ENCODE results near the gene NPC1L1.

NPC1L1 gene

GRCh38 chr7:44476313-44476712 lies 64.8 kb downstream of the NPC1L1 start:
- Histone ChIP-seq H3K27me3 (ENCODE audit: insufficient read depth, poor library complexity, severe bottlenecking) (no peaks in the 10 kb centered on the region), H3K27ac (replicated peaks) (no peak overlapping the region), H3K4me3 (replicated peaks; ENCODE audit: insufficient read depth, low read length) (no peak overlapping the region)
- TF ChIP-seq SPI1 (IDR thresholded peaks at IDR 0.05; ENCODE audit: borderline replicate concordance, low read depth): no peak
- no peak for TF ChIP-seq CTCF (IDR thresholded peaks at IDR 0.05; ENCODE audit: insufficient read depth, low read length)
- TF ChIP-seq, protein P1, sequence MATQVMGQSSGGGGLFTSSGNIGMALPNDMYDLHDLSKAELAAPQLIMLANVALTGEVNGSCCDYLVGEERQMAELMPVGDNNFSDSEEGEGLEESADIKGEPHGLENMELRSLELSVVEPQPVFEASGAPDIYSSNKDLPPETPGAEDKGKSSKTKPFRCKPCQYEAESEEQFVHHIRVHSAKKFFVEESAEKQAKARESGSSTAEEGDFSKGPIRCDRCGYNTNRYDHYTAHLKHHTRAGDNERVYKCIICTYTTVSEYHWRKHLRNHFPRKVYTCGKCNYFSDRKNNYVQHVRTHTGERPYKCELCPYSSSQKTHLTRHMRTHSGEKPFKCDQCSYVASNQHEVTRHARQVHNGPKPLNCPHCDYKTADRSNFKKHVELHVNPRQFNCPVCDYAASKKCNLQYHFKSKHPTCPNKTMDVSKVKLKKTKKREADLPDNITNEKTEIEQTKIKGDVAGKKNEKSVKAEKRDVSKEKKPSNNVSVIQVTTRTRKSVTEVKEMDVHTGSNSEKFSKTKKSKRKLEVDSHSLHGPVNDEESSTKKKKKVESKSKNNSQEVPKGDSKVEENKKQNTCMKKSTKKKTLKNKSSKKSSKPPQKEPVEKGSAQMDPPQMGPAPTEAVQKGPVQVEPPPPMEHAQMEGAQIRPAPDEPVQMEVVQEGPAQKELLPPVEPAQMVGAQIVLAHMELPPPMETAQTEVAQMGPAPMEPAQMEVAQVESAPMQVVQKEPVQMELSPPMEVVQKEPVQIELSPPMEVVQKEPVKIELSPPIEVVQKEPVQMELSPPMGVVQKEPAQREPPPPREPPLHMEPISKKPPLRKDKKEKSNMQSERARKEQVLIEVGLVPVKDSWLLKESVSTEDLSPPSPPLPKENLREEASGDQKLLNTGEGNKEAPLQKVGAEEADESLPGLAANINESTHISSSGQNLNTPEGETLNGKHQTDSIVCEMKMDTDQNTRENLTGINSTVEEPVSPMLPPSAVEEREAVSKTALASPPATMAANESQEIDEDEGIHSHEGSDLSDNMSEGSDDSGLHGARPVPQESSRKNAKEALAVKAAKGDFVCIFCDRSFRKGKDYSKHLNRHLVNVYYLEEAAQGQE (IDR thresholded peaks at IDR 0.05; ENCODE audit: insufficient replicate concordance, low read depth): no peak
- no peak for TF ChIP-seq POLR2AphosphoS5 (IDR thresholded peaks at IDR 0.05; ENCODE audit: low read depth)
- no peak for TF ChIP-seq GABPA (IDR thresholded peaks at IDR 0.05; ENCODE audit: low read depth)
- no peak for DNase-seq (ENCODE audit: low read depth in 1 of 2, low spot score in 1 of 2)

- DNase-seq (ENCODE audit: low read depth in 1 of 2, low spot score in 1 of 2): no peak
- H3K27me3 ChIP-seq (ENCODE audit: insufficient read depth, poor library complexity, severe bottlenecking): no peaks in the 10 kb centered on the region
- no peak overlapping the region for H3K4me3 ChIP-seq (replicated peaks; ENCODE audit: insufficient read depth, low read length)
- no peak overlapping the region for H3K27ac ChIP-seq (replicated peaks)
- TF ChIP-seq, protein P1 (IDR thresholded peaks at IDR 0.05; ENCODE audit: insufficient replicate concordance, low read depth): no peak
- TF ChIP-seq SPI1 (IDR thresholded peaks at IDR 0.05; ENCODE audit: borderline replicate concordance, low read depth) (no peak), GABPA (IDR thresholded peaks at IDR 0.05; ENCODE audit: low read depth) (no peak), CTCF (IDR thresholded peaks at IDR 0.05; ENCODE audit: insufficient read depth, low read length) (no peak), POLR2AphosphoS5 (IDR thresholded peaks at IDR 0.05; ENCODE audit: low read depth) (no peak)
Observed at GRCh38 chr7:44473295-44473694, 67.8 kb downstream of the NPC1L1 start.

- TF ChIP-seq POLR2AphosphoS5 (IDR thresholded peaks at IDR 0.05; ENCODE audit: low read depth): no peak
- TF ChIP-seq, protein P1 (IDR thresholded peaks at IDR 0.05; ENCODE audit: insufficient replicate concordance, low read depth): no peak
- TF ChIP-seq CTCF (IDR thresholded peaks at IDR 0.05; ENCODE audit: insufficient read depth, low read length): no peak
- TF ChIP-seq GABPA (IDR thresholded peaks at IDR 0.05; ENCODE audit: low read depth): no peak
- TF ChIP-seq SPI1 (IDR thresholded peaks at IDR 0.05; ENCODE audit: borderline replicate concordance, low read depth): no peak
- Histone ChIP-seq H3K4me3 (replicated peaks; ENCODE audit: insufficient read depth, low read length) (no peak overlapping the region), H3K27me3 (ENCODE audit: insufficient read depth, poor library complexity, severe bottlenecking) (no peaks in the 10 kb centered on the region), H3K27ac (replicated peaks) (no peak overlapping the region)
- no peak for DNase-seq (ENCODE audit: low read depth in 1 of 2, low spot score in 1 of 2)
Observed at GRCh38 chr7:44472843-44473242, 68.3 kb downstream of the NPC1L1 start.
